Ecto neural progenitor cell (in vitro differentiated cells): ENCODE results near the gene COL23A1.

Experiments
- DNase-seq: peaks from one replicate; pipeline ENCODE4 v3.0.0-alpha.2; 2018; ENCODE audit warnings: low spot score

COL23A1 gene

DNA sequence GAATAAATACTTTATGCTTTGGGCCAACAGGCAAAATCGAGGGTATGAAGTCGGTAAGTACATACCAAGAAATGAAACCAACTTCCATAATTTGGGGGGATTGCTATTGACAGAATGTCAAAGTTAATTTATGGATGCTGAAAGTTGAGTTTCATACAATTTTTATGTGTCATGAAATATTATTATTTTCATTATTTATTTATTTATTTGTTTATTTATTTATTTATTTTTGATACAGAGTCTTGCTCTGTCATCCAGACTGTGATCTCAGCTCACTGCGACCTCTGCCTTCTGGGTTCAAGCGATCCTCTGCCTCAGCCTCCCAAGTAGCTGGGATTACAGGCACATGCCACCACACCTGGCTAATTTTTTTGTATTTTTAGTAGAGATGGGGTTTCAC is 398.5 kb downstream of the COL23A1 start:
- DNase-seq: no peak

GRCh38 chr5:178189433-178189832 is 400.8 kb downstream of the COL23A1 start:
- no peak for DNase-seq
